GM12874 (cell line): ENCODE measurements around the gene ZSCAN23.

Experiments
- CTCF ChIP-seq: IDR thresholded peaks from 2 replicates; pipeline ENCODE4 v1.5.1; 2011; ENCODE audit warnings: low read depth, mild to moderate bottlenecking, control low read depth, low read length, moderate library complexity; ENCODE audit not compliant: insufficient read depth

ZSCAN23 gene

GRCh38 chr6:28425944-28426541 lies 17.2 kb downstream of the ZSCAN23 start:
- no peak for TF ChIP-seq CTCF

DNA sequence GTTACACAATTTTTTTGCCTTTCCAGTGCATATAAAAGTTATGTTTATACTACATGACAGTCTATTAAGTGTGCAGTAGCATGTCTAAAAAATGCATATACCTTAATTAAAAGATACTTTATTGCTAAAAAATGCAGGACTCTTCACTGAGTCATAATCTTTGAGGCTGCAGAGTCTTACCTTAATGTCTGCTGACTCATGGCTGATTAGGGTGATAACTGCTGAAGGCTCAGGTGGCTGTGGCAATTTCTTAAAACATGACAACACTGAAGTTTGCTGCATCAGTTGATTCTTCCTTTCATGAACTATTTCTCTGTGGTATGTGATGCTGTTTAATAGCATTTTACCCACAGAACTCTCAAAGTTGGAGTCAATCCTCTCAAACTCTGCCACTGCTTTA lies 19.1 kb downstream of the ZSCAN23 start:
- TF ChIP-seq CTCF: no peak

- no peak for TF ChIP-seq CTCF
Observed at GRCh38 chr6:28423546-28423945, 19.7 kb downstream of the ZSCAN23 start.

GRCh38 chr6:28413681-28414080 lies 29.6 kb downstream of the ZSCAN23 start:
- no peak for TF ChIP-seq CTCF

DNA sequence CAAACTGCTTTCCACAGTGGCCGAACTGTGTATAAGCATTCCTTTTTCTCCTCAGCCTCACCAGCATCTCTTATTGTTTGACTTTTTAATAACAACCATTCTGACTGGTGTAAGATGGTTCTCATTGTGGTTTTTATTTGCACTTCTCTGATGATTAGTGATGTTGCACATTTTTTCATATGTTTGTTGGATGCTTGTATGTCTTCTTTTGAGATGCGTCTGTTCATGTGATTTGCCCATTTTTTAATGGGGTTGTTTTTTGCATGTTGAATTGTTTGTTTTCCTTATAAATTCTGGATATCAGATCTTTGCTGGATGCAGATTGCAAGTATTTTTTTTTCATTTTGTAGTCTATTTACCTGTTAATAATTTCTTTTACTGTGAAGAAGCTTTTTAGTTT lies 32.5 kb downstream of the ZSCAN23 start:
- no peak for TF ChIP-seq CTCF

DNA sequence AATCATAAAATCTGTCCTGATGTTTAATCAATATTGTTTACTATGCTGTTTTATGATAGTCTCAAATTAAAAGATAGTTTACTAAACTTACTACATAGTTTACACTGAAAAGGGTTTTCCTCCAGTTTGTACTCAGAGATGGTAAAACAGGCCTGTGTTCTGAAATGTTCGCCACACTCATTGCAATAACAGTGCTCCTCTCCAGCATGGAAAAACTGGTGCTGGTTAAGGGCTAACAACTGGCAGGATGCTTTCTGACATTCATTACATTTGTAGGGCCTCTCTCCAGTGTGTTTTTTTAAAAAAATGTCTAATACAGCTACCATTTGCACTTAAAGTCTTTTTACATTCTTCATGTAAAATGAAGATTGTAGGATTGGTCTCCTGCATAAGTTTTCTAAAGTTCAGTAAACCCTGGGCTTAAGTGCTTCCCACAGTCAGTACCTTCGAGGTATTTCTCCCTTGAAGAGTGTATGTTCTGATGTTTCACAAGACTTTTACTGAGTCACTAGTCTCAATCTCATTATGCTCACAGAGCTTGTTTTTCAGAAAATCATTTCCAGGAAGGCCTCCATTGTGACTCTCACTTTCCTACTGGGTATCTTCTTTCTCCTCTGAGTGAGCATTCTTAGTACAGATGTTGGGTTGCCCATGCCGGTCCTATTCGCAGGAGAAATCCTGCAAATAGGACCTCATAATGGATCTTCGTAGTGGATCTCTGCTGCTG lies 35.1 kb downstream of the ZSCAN23 start:
- no peak for TF ChIP-seq CTCF

DNA sequence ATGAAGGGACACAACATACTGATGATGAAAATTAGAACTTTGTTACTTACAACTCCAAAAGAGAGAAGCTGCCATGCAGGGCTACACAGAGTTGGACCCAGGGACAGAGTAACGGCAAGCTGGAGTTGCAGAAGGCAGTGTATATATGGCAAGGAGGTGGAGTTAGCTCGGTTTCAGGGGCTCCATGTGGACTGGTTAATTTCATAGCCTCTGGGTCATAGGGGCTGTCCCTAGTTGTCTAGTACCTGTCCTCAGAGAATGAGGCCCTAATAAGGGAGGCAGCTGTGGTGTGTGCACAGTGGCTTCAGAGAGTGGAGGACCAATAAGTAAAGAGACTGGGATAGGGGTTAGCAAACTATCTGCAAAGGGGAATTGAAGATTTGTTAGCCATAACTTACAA lies 35.9 kb downstream of the ZSCAN23 start:
- TF ChIP-seq CTCF: no peak
